Nephron progenitor cell (in vitro differentiated cells): ENCODE data around the gene SDSL.

Experiments used
- DNase-seq: peaks from one replicate; pipeline ENCODE4 v3.0.0; 2021
- H3K27ac Mint-ChIP-seq: 2 replicates; pipeline ENCODE4 v1.8.0; 2021; ENCODE audit warnings: mild to moderate bottlenecking, moderate library complexity, mixed read lengths
- H3K27me3 Mint-ChIP-seq: 2 replicates; pipeline ENCODE4 v1.8.0; 2021; ENCODE audit warnings: mild to moderate bottlenecking, low read depth, mixed read lengths; ENCODE audit not compliant: poor library complexity
- H3K36me3 Mint-ChIP-seq: 2 replicates; pipeline ENCODE4 v1.8.0; 2021; ENCODE audit warnings: low read depth, mixed read lengths
- H3K4me1 Mint-ChIP-seq: 2 replicates; pipeline ENCODE4 v1.8.0; 2021; ENCODE audit warnings: mixed read lengths
- H3K4me3 Mint-ChIP-seq: 2 replicates; pipeline ENCODE4 v1.8.0; 2021; ENCODE audit warnings: mild to moderate bottlenecking, moderate library complexity, mixed read lengths
- H3K9me3 Mint-ChIP-seq: 2 replicates; pipeline ENCODE4 v1.8.0; 2021; ENCODE audit warnings: mild to moderate bottlenecking, moderate library complexity, mixed read lengths
- CTCF ChIP-seq: fragments of 200-600 bp; sonication (generic); IDR thresholded peaks from 2 replicates; pipeline ENCODE4 v1.5.0; 2021; ENCODE audit warnings: antibody characterized with exemption

Gene SDSL

DNA sequence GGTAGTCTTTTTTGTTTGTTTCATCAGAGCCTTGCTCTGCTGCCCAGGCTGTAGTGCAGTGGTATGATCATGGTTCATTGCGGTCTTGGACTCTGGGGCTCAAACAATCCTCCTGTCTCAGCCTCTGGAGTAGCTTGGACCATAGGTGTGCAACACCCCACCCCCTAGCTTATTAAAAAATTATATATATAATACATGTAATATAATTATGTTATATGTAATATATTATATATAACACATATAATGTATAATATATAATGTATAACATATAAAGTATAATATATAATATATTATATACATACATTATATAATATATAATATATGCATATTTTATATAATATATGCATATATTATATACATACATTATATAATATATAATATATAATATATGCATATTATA is 27.7 kb downstream of the SDSL start:
- no peak for TF ChIP-seq CTCF
- Mint-ChIP-seq H3K36me3 (no peaks in the 10 kb centered on the region), H3K4me1 (peaks cover 8% of the 10 kb centered on the region), H3K27me3 (peaks cover 45% of the 10 kb centered on the region), H3K4me3 (no peak overlapping the region), H3K9me3 (peaks cover 4% of the 10 kb centered on the region), H3K27ac (no peak overlapping the region)
- DNase-seq = no peak

DNA sequence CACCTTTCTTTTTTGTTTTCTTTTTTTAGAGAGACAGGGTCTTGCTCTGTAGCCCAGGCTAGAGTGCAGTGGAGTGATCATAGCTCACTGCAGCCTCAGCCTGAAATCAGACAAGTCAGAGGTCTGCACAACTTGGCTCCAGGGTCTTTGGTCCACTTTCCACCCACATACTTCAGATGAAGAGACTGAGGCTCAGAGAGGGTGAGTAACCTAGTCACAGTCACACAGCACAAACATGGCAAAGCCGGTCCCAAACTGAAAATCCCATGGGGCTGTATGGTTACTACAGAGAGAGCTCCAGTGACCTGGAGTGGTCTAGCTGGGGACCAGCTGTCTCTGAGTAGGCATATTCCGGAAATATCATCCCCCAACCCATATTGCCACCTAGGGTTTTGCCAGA is 30.3 kb downstream of the SDSL start:
- Mint-ChIP-seq H3K27me3 (peaks cover 38% of the 10 kb centered on the region), H3K36me3 (no peaks in the 10 kb centered on the region), H3K27ac (no peak overlapping the region), H3K4me3 (no peak overlapping the region), H3K9me3 (no peaks in the 10 kb centered on the region), H3K4me1 (peaks cover 8% of the 10 kb centered on the region)
- TF ChIP-seq CTCF = no peak
- no peak for DNase-seq

DNA sequence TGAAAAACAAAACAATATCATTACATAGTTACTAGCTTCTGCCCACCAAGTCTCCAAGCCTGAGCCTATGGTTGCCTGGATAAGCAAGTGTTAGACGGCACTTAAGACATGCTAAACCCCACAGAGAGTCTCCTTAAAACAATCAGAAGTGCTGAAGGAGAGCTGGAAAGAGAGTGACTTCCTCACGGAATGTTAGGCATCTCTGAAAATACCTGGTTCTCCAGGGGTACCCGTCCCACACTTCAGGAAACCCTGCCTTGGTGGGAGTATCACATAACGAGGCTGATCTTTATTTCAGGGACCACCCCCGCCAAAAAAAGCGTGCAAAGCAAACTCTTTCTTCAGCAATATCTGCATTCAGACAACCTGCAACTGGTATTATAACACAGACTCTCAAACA is 31.1 kb downstream of the SDSL start:
- DNase-seq = no peak
- Mint-ChIP-seq H3K36me3 (no peaks in the 10 kb centered on the region), H3K9me3 (no peaks in the 10 kb centered on the region), H3K27ac (no peak overlapping the region), H3K4me1 (peaks cover 7% of the 10 kb centered on the region), H3K4me3 (no peak overlapping the region), H3K27me3 (peaks cover 44% of the 10 kb centered on the region)
- TF ChIP-seq CTCF = no peak

DNA sequence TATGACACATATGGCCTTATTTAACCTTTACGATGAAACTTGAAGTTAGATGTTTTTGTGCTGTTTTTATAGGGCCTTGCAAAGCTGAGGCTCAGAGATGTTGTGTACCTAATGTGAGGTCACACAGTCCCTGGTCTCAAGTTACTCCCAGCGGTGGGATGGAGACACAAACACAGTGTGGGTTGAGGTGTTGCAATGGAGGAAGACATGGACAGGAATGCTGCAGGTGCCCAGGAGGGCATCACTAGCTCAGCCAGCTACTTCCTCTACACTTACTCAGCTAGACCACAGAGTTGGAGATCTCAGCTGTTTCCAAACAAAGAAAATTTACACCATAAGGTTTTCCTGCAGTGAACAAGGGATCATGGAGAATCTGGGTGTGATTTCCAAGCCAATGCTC is 34.0 kb downstream of the SDSL start:
- Mint-ChIP-seq H3K9me3 (no peaks in the 10 kb centered on the region), H3K27me3 (peaks cover 65% of the 10 kb centered on the region), H3K36me3 (no peaks in the 10 kb centered on the region), H3K27ac (no peak overlapping the region), H3K4me1 (no peaks in the 10 kb centered on the region), H3K4me3 (no peak overlapping the region)
- no peak for TF ChIP-seq CTCF
- DNase-seq = no peak

- no peak for DNase-seq
- no peaks in the 10 kb centered on the region for H3K36me3 Mint-ChIP-seq
- no peak for TF ChIP-seq CTCF
Observed at GRCh38 chr12:113456761-113457160, 34.6 kb downstream of the SDSL start.

GRCh38 chr12:113457185-113457584 is 35.0 kb downstream of the SDSL start:
- H3K36me3 Mint-ChIP-seq = no peaks in the 10 kb centered on the region
- H3K9me3 Mint-ChIP-seq = no peaks in the 10 kb centered on the region
- H3K27me3 Mint-ChIP-seq = peaks cover 71% of the 10 kb centered on the region
- no peak for TF ChIP-seq CTCF
- H3K4me3 Mint-ChIP-seq = no peak overlapping the region
- H3K4me1 Mint-ChIP-seq = no peaks in the 10 kb centered on the region
- no peak overlapping the region for H3K27ac Mint-ChIP-seq
- no peak for DNase-seq

More at GRCh38 chr12:113456761-113457160, 34.6 kb downstream of the SDSL start:
- no peak overlapping the region for H3K27ac Mint-ChIP-seq
- H3K9me3 Mint-ChIP-seq = no peaks in the 10 kb centered on the region
- no peaks in the 10 kb centered on the region for H3K4me1 Mint-ChIP-seq
- no peak overlapping the region for H3K4me3 Mint-ChIP-seq
- peaks cover 71% of the 10 kb centered on the region for H3K27me3 Mint-ChIP-seq
